GM19324 (cell line): Measurements from ENCODE around the gene PEMT.

Experiments used
- ATAC-seq: cut with Tn5 transposase; IDR thresholded peaks from one replicate; pipeline ENCODE4 v1.9.1; 2021; ENCODE audit warnings: mild to moderate bottlenecking, moderate library complexity; ENCODE audit not compliant: unreplicated experiment, low FRiP score

The PEMT gene

GRCh38 chr17:17555906-17556305 lies 35.6 kb downstream of the PEMT start:
- no peak for ATAC-seq

- ATAC-seq: no peak
Observed at GRCh38 chr17:17555151-17555550, 36.4 kb downstream of the PEMT start.

- no peak for ATAC-seq
Observed at GRCh38 chr17:17554266-17554665, 37.2 kb downstream of the PEMT start.

- ATAC-seq: no peak
Observed at GRCh38 chr17:17553217-17554195, 38.0 kb downstream of the PEMT start.

- no peak for ATAC-seq
Observed at GRCh38 chr17:17552351-17553216, 38.9 kb downstream of the PEMT start.

- ATAC-seq: no peak
Observed at GRCh38 chr17:17551361-17551760, 40.1 kb downstream of the PEMT start.

GRCh38 chr17:17549732-17550366 lies 41.7 kb downstream of the PEMT start:
- no peak for ATAC-seq

GRCh38 chr17:17548044-17548443 lies 43.5 kb downstream of the PEMT start:
- no peak for ATAC-seq

- no peak for ATAC-seq
Observed at GRCh38 chr17:17547210-17547764, 44.2 kb downstream of the PEMT start.

- no peak for ATAC-seq
Observed at GRCh38 chr17:17546399-17547185, 44.9 kb downstream of the PEMT start.

GRCh38 chr17:17545984-17546383 lies 45.5 kb downstream of the PEMT start:
- no peak for ATAC-seq

GRCh38 chr17:17545031-17545820 lies 46.3 kb downstream of the PEMT start:
- no peak for ATAC-seq

- ATAC-seq: no peak
Observed at GRCh38 chr17:17542906-17543635, 48.4 kb downstream of the PEMT start.

- no peak for ATAC-seq
Observed at GRCh38 chr17:17541640-17542001, 49.9 kb downstream of the PEMT start.

- ATAC-seq: no peak
Observed at GRCh38 chr17:17540935-17541639, 50.4 kb downstream of the PEMT start.

- ATAC-seq: no peak
Observed at GRCh38 chr17:17540278-17540906, 51.1 kb downstream of the PEMT start.

- no peak for ATAC-seq
Observed at GRCh38 chr17:17539591-17539990, 51.9 kb downstream of the PEMT start.
